NT2/D1 (cell line): ENCODE results near the gene PLXNA4.

ENCODE experiments used
- DNase-seq: peaks from one replicate; pipeline ENCODE4 v3.0.0-alpha.2; 2011; ENCODE audit warnings: low read depth, low spot score
- H3K27me3 ChIP-seq: 2 replicates; pipeline ENCODE4 v1.6.0; 2011; ENCODE audit warnings: mild to moderate bottlenecking; ENCODE audit not compliant: insufficient read length, insufficient read depth
- H3K36me3 ChIP-seq: 2 replicates; pipeline ENCODE4 v1.6.1; 2011; ENCODE audit warnings: mild to moderate bottlenecking, low read length, mixed read lengths; ENCODE audit not compliant: insufficient read depth, insufficient read length
- H3K4me1 ChIP-seq: 2 replicates; pipeline ENCODE4 v1.5.1; 2011; ENCODE audit not compliant: insufficient read depth, insufficient read length
- H3K4me3 ChIP-seq: 2 replicates; pipeline ENCODE4 v1.5.1; 2011; ENCODE audit warnings: low read depth; ENCODE audit not compliant: insufficient read length
- H3K9ac ChIP-seq: 2 replicates; pipeline ENCODE4 v1.6.0; 2011; ENCODE audit warnings: low read depth; ENCODE audit not compliant: insufficient read length
- H3K9me3 ChIP-seq: 2 replicates; pipeline ENCODE4 v1.5.1; 2011; ENCODE audit warnings: mild to moderate bottlenecking, low read length; ENCODE audit not compliant: insufficient read depth
- SUZ12 ChIP-seq: IDR thresholded peaks from 2 replicates; pipeline ENCODE4 v1.6.1; 2011; ENCODE audit not compliant: insufficient read length, insufficient read depth; ENCODE audit errors: extremely low read depth
- YY1 ChIP-seq: IDR thresholded peaks from 2 replicates; pipeline ENCODE4 v1.6.1; 2011; ENCODE audit not compliant: insufficient read length, insufficient read depth
- ZNF274 ChIP-seq: IDR thresholded peaks from 2 replicates; pipeline ENCODE4 v1.6.1; 2011; ENCODE audit warnings: mild to moderate bottlenecking, low read depth, low read length

The PLXNA4 gene

DNA sequence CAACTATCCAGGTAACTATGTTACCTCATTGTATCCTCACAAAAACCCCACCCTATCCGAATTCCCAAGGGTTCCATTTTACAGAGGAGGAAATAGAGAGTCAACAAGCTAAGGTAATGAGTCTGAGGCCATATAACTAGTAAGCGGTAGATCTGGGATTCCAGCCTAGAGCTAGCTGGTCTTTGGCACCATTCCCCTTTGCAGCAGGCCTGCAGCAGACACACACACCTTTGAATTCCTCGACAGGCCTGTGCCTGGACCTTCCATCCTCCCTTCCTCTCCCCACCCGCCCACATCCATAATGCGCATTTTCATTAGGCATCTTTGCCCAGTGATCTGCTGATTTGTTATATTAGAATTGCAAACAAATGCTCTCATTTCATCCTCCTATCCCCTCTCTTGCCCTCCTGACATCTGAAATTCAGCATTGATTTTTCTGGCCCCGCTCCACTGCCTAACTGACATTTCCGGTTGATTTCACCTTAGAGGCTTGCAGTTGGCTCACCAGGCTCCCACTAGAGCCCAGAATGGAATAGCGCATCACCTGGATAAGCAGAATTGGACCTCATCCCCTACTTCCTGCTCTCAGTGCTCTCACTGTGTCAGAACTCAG, 129.5 kb downstream of the PLXNA4 start:
- Histone ChIP-seq H3K27me3 (no peaks in the 10 kb centered on the region), H3K36me3 (no peaks in the 10 kb centered on the region), H3K9ac (no peak overlapping the region), H3K9me3 (no peaks in the 10 kb centered on the region), H3K4me1 (no peaks in the 10 kb centered on the region), H3K4me3 (no peak overlapping the region)
- no peak for DNase-seq
- no peak for TF ChIP-seq SUZ12
- no peak for TF ChIP-seq ZNF274
- no peak for TF ChIP-seq YY1

DNA sequence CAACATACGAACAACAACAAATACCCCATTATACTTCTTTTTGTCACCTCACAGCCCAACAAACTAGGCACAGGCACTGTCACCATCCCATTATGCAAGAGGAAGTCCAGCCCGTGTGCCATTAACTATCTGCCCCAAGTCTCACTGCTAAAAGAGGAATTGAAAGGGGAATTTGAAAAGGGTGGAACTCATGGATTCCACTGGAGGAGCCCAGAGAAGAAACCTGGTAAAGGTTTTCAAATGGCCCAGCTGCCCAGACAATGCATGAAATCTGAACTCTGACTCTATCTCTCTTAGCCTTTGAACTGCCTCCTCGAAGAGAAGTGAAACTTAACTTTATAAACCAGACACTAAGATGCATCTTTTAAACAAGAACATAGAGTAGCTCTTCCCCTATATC, 130.0 kb downstream of the PLXNA4 start:
- Histone ChIP-seq H3K27me3 (no peaks in the 10 kb centered on the region), H3K9me3 (no peaks in the 10 kb centered on the region), H3K4me1 (no peaks in the 10 kb centered on the region), H3K9ac (no peak overlapping the region), H3K36me3 (no peaks in the 10 kb centered on the region), H3K4me3 (no peak overlapping the region)
- DNase-seq: no peak
- TF ChIP-seq YY1: no peak
- no peak for TF ChIP-seq SUZ12
- no peak for TF ChIP-seq ZNF274

DNA sequence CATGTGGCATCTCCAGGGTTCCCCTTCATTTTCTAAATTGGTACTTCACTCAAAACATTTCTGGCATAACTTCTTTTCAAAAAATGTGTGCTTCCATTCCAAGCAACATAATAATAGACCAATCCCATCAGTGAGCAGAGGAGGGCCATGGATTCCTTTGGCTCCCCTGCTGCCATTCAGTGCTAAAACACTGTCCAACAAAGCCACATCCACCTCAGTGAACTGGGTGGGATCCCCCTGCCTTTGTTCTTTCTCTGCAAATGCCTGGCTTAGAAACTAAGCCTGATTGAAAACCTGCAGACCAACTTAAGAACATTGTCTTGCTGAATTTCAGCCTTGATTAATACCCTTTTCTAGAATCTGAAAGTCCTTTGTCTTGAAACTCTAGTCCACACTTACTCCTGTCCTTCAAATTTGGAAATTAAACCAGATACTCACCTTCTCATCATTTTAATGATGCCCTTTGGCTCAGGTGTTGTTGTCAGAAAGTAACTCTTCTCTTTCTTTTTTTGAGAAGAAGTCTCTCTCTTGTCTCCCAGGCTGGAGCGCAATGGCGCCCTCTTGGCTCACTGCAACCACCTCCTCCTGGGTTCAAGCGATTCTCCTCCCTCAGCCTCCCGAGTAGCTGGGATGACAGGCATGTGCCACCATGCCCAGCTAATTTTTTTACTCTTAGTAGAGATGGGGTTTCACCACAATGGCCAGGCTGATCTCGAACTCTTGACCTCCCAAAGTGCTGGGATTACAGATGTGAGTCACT, 132.3 kb downstream of the PLXNA4 start:
- no peak for DNase-seq
- H3K36me3 ChIP-seq: no peaks in the 10 kb centered on the region
- H3K4me3 ChIP-seq: no peak overlapping the region
- H3K4me1 ChIP-seq: no peaks in the 10 kb centered on the region
- TF ChIP-seq YY1 (no peak), SUZ12 (no peak), ZNF274 (no peak)
- H3K9me3 ChIP-seq: no peaks in the 10 kb centered on the region
- H3K9ac ChIP-seq: no peak overlapping the region
- no peaks in the 10 kb centered on the region for H3K27me3 ChIP-seq

DNA sequence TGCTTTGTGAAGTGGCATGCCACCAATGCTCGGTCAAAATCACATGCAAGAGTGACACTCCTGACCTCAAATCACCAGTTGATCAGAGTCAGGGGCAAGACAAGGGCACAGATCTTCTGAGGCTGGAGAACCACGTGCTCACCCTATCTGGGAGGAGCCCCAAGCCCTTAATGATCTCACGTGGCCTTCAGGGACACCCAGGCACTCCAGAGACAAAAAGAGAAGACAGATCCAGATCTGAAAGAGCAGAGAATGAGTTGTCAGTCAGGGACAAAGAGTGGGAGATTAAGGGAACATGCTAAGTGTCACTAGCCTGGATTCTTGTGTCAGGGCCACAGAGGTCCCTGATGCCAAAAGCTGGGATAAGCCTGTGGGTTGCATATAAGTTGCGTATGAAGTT, 134.3 kb downstream of the PLXNA4 start:
- H3K4me3 ChIP-seq: no peak overlapping the region
- no peaks in the 10 kb centered on the region for H3K36me3 ChIP-seq
- DNase-seq: no peak
- no peak overlapping the region for H3K9ac ChIP-seq
- H3K4me1 ChIP-seq: no peaks in the 10 kb centered on the region
- H3K9me3 ChIP-seq: no peaks in the 10 kb centered on the region
- no peak for TF ChIP-seq YY1
- no peak for TF ChIP-seq ZNF274
- TF ChIP-seq SUZ12: no peak
- no peaks in the 10 kb centered on the region for H3K27me3 ChIP-seq

DNA sequence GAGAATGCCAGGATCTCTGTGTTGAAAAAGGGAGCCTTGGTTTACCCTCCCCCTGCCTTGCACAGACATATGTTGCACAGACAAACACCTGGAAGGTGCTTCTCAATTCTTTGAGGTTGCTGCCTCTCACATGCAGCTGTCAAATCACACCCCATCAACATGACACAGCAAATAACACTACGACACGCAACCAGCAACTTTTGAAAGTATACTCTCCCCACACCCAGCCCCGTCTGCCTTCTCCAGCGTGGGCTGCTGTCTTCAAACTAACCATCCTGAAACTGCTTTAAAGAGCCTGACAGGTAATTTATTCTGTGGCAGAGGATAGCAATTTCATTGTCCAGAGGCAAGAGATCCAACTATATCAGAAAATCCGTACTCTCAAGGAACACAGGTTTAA, 136.1 kb downstream of the PLXNA4 start:
- no peak overlapping the region for H3K4me3 ChIP-seq
- no peaks in the 10 kb centered on the region for H3K36me3 ChIP-seq
- H3K9ac ChIP-seq: no peak overlapping the region
- H3K9me3 ChIP-seq: no peaks in the 10 kb centered on the region
- DNase-seq: no peak
- TF ChIP-seq YY1: no peak
- TF ChIP-seq SUZ12: no peak
- no peak for TF ChIP-seq ZNF274
- no peaks in the 10 kb centered on the region for H3K4me1 ChIP-seq
- no peaks in the 10 kb centered on the region for H3K27me3 ChIP-seq

DNA sequence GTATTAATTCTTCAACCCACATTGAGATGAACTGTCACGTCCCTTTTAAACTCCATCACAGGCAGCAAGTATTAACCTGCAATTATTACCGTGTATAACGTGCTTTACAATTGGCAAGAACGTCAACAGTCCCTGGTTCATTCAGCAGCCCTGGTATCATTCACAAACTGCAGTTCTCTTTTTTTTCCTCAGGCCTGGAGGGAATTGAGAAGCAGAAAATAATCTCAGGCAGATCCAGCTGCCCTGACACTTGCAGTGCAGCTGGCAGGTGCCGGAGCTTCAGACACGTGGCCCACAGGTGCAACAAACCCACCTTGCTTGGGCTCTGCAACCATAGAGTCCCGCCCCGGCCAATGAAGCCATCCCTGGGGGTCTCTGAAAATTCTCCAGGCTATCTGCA, 137.3 kb downstream of the PLXNA4 start:
- no peak overlapping the region for H3K9ac ChIP-seq
- no peaks in the 10 kb centered on the region for H3K9me3 ChIP-seq
- H3K27me3 ChIP-seq: no peaks in the 10 kb centered on the region
- no peaks in the 10 kb centered on the region for H3K4me1 ChIP-seq
- H3K4me3 ChIP-seq: no peak overlapping the region
- no peak for DNase-seq
- H3K36me3 ChIP-seq: no peaks in the 10 kb centered on the region
- TF ChIP-seq SUZ12 (no peak), ZNF274 (no peak), YY1 (no peak)

DNA sequence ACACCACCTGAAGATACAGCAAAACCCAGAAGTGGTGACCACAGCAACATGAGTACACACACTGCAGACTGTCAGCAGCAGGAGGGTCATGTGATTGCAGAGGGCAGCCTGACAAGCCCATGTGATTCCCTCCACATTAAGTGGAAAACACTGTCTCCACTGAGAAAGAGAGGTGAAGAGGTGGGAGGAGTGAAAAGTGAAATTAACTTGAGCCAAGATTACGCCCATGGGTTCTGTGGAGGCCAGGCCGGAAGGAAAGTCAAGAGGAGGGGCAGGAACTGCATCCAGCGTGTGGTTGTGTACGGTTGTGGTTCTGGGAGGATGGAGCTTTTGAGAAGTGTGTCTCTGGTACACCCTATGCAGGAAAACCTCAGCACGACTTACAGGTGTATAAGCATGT, 138.5 kb downstream of the PLXNA4 start:
- Histone ChIP-seq H3K4me1 (no peaks in the 10 kb centered on the region), H3K9ac (no peak overlapping the region), H3K27me3 (no peaks in the 10 kb centered on the region), H3K4me3 (no peak overlapping the region), H3K36me3 (no peaks in the 10 kb centered on the region), H3K9me3 (no peaks in the 10 kb centered on the region)
- DNase-seq: no peak
- TF ChIP-seq ZNF274 (no peak), YY1 (no peak), SUZ12 (no peak)
